A549 (cell line): Measurements from ENCODE around the gene ZNF70. TPM values are rescaled to one million over a fixed set of nuclear protein-coding genes. Genes with fewer than 3 reads are reported as not detected.
A peak's percentile ranks its signal among the peaks of the same experiment; 100 is the strongest.

Experiments used
- ATAC-seq, 2 experiments: fragments of 200-7000 bp in 1 of 2; fragments of >200 bp in 1 of 2; cut with Nextera tagmentation in 1 of 2; cut with Tn5 transposase in 1 of 2; 3 replicates each; pipeline versions ENCODE4 v1.8.0 to v1.9.1; 2018 to 2020; ENCODE audit warnings: mild to moderate bottlenecking in 1 of 2, moderate library complexity in 1 of 2
- CTCF ChIA-PET: fragments of 300-600 bp; sonication (Branson Sonifier 250); formaldehyde crosslinking; extraction: SDS; loops from one replicate; lab custom pipeline; 2021; ENCODE audit warnings: antibody characterized with exemption, inconsistent platforms; lab: Yijun Ruan, JAX
- POLR2A ChIA-PET: fragments of 350-600 bp; formaldehyde crosslinking; extraction: SDS; loops from one replicate; lab custom pipeline; 2021; ENCODE audit warnings: antibody characterized with exemption, inconsistent platforms; lab: Yijun Ruan, JAX
- DNase-seq, 2 experiments: peaks; one replicate each; pipeline versions ENCODE4 v3.0.0 to v3.0.0-alpha.2; 2011 to 2016; ENCODE audit warnings: low read depth in 1 of 2, low spot score in 1 of 2
- FAIRE-seq: peaks from 2 replicates; lab custom pipeline; 2011; peaks lifted over from hg19 to GRCh38; lab: Jason Lieb, UNC
- H3K27ac ChIP-seq, 2 experiments: fragments of >200 bp; sonication (Bioruptor Twin); formaldehyde crosslinking; 3 replicates each; pipeline ENCODE4 v1.5.1; 2016 to 2017
- H3K4me1 ChIP-seq: fragments of >200 bp; sonication (Bioruptor Twin); formaldehyde crosslinking; 3 replicates; pipeline ENCODE4 v1.6.1; 2016
- H3K4me2 ChIP-seq: fragments of >200 bp; sonication (Bioruptor Twin); formaldehyde crosslinking; 3 replicates; pipeline ENCODE4 v1.6.1; 2016
- H3K4me3 ChIP-seq: fragments of >200 bp; sonication (Bioruptor Twin); formaldehyde crosslinking; 3 replicates; pipeline ENCODE4 v1.5.1; 2016
- H3K9me3 ChIP-seq: fragments of >200 bp; sonication (Bioruptor Twin); formaldehyde crosslinking; 3 replicates; pipeline ENCODE4 v1.6.1; 2016
- BCL3 ChIP-seq: fragments of >200 bp; sonication (Bioruptor Twin); formaldehyde crosslinking; IDR thresholded peaks from 3 replicates; pipeline ENCODE4 v1.6.1; 2016
- CBX2 ChIP-seq: fragments of 200-600 bp; sonication (generic); IDR thresholded peaks from 2 replicates; pipeline ENCODE4 v1.6.1; 2016; ENCODE audit warnings: low read depth, mild to moderate bottlenecking, borderline replicate concordance
- EHF ChIP-seq: fragments of 250-450 bp; sonication (Bioruptor Pico); IDR thresholded peaks from 2 replicates; pipeline ENCODE4 v1.5.0; 2020; ENCODE audit warnings: mild to moderate bottlenecking
- ESRRA ChIP-seq: fragments of 150-350 bp; IDR thresholded peaks from 2 replicates; pipeline ENCODE4 v1.6.1; 2014; ENCODE audit warnings: mild to moderate bottlenecking, low read length, borderline replicate concordance
- HEYL ChIP-seq: fragments of 250-450 bp; sonication (Bioruptor Pico); IDR thresholded peaks from 2 replicates; pipeline ENCODE4 v1.8.0; 2021; ENCODE audit warnings: mild to moderate bottlenecking, moderate library complexity
- HOXB13 ChIP-seq: fragments of 250-450 bp; sonication (Bioruptor Pico); IDR thresholded peaks from 2 replicates; pipeline ENCODE4 v1.5.0; 2020; ENCODE audit warnings: low read depth, mild to moderate bottlenecking, moderate library complexity
- KDM1A ChIP-seq: fragments of 200-600 bp; sonication (generic); IDR thresholded peaks from 2 replicates; pipeline ENCODE4 v1.6.1; 2016; ENCODE audit warnings: low read depth, mild to moderate bottlenecking
- NFE2L2 ChIP-seq: fragments of 150-350 bp; conservative IDR thresholded peaks from 2 replicates; pipeline ENCODE4 v1.6.1; 2014; ENCODE audit warnings: low read length
- PHF8 ChIP-seq: fragments of 200-600 bp; sonication (generic); IDR thresholded peaks from 2 replicates; pipeline ENCODE4 v1.6.1; 2016; ENCODE audit warnings: low read depth, mild to moderate bottlenecking, antibody characterized with exemption, moderate library complexity, borderline replicate concordance
- RAD21 ChIP-seq, 2 experiments: fragments of >200 bp in 1 of 2; sonication (Bioruptor Twin) in 1 of 2; formaldehyde crosslinking in 1 of 2; IDR thresholded peaks in 1 of 2; conservative IDR thresholded peaks in 1 of 2; 2 replicates in 1 of 2; 3 replicates in 1 of 2; pipeline ENCODE4 v1.6.1; 2012 to 2018; ENCODE audit warnings: inconsistent platforms in 1 of 2
- RARB ChIP-seq: fragments of 250-450 bp; sonication (Bioruptor Pico); IDR thresholded peaks from 2 replicates; pipeline ENCODE4 v1.8.0; 2021; ENCODE audit warnings: mild to moderate bottlenecking, moderate library complexity
- RFX5 ChIP-seq: fragments of 450-650 bp; IDR thresholded peaks from 2 replicates; pipeline ENCODE4 v1.7.1; 2014; ENCODE audit warnings: antibody characterized with exemption, mild to moderate bottlenecking, moderate library complexity
- SMC3 ChIP-seq: fragments of >200 bp; sonication (Bioruptor Twin); formaldehyde crosslinking; IDR thresholded peaks from 3 replicates; pipeline ENCODE4 v1.6.1; 2018; ENCODE audit warnings: inconsistent platforms
- TFCP2L1 ChIP-seq: fragments of 250-450 bp; sonication (Bioruptor Pico); IDR thresholded peaks from 2 replicates; pipeline ENCODE4 v1.5.0; 2021; ENCODE audit warnings: mild to moderate bottlenecking
- ZFP36 ChIP-seq: fragments of 450-650 bp; IDR thresholded peaks from 2 replicates; pipeline ENCODE4 v1.6.1; 2014; ENCODE audit warnings: borderline replicate concordance; ENCODE audit not compliant: partially characterized antibody
- ZNF302 ChIP-seq: fragments of 250-450 bp; sonication (Bioruptor Pico); IDR thresholded peaks from 2 replicates; pipeline ENCODE4 v1.9.0; 2021; ENCODE audit warnings: inconsistent platforms, mild to moderate bottlenecking, moderate library complexity
- ZSCAN20 ChIP-seq: fragments of 250-450 bp; sonication (Bioruptor Pico); IDR thresholded peaks from 2 replicates; pipeline ENCODE4 v1.8.0; 2022; ENCODE audit warnings: mild to moderate bottlenecking, moderate library complexity
- WGBS: methylation state at CpG from one replicate; pipeline ENCODE4 v1.1.6; 2017; ENCODE audit errors: missing lambda C conversion rate; 5-methylcytosine and 5-hydroxymethylcytosine counted together
- polyA plus RNA-seq, 4 experiments: library from polyadenylated mRNA; depleted of rRNA in 3 of 4; stranded (reverse); fragments of >200 nt; fragmentation: RNase III in 1 of 4; extraction: RNeasy Plus Mini Kit Qiagen cat#74134 plus additional on column Dnase treatment in 1 of 4; gene quantifications; 2 replicates in 3 of 4; 3 replicates in 1 of 4; pipeline ENCODE4 v1.2.3, GENCODE V29; 2011 to 2017
- TF ChIP-seq, protein P1 (sequence below): fragments of 250-450 bp; sonication (Bioruptor Pico); IDR thresholded peaks from 2 replicates; pipeline ENCODE4 v1.5.0; 2020; ENCODE audit warnings: low read depth, mild to moderate bottlenecking, moderate library complexity

ZNF70 gene
- polyA plus RNA-seq, 2 of the 4 experiments (the other 2 are of a cell fraction) = 0.88 to 1.2 TPM

GRCh38 chr22:23775779-23776375 lies 25.0 kb upstream of the ZNF70 start:
- Histone ChIP-seq H3K4me3 (no peak overlapping the region), H3K9me3 (no peaks in the 10 kb centered on the region), H3K4me1 (peaks cover 18% of the 10 kb centered on the region), H3K4me2 (no peak overlapping the region), H3K27ac (no peak overlapping the region)
- ChIA-PET CTCF (interaction anchor here (1.1 to 16.9 kb wide), 5 partner anchors 10 to 598 kb away, joined by 3 to 175 read pairs (median 4); no protein-coding TSS in a partner anchor), POLR2A (interaction anchor here (1.0 kb wide), 1 partner anchor 82 kb away, joined by 3 read pairs; the partner anchor contains the start of gene SLC2A11)
- TF ChIP-seq TFCP2L1 (CRISPR knock-in tag) (no peak), CBX2 (no peak)
- FAIRE-seq = no peak
- WGBS = 59% methylated on average over 3 of the region's 3 CpGs
- peak in 1 of 2 experiments; percentile 19 for DNase-seq
- peak; percentile 52 to 63; a peak in 3 of 6 replicates for ATAC-seq

DNA sequence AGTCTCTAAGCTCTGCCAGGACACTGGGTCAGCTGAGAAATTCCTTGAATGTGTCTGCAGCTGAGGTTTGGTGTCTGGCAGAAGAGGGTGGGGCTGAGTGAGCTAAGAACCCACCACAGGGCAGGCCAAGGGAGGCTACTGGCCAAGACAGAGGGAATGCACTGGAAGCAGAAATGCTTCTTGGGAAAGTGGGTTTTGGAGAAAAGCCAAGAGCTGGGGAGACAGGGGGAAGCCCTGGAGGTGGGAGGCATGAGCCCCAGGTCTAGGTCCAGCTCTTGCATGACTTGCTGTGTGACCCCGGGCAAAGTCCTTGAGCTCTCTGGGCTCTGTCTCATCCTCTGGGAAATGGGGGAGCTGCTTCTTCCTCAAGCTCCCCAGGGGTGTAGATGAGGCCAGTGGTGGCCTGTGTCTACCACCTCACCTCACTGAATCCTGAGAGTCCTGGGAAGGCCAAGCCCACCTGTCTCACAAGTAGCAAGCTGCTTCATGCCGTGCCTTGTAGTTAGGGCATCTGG lies 24.1 kb upstream of the ZNF70 start:
- Histone ChIP-seq H3K4me3 (no peak overlapping the region), H3K4me2 (no peak overlapping the region), H3K4me1 (peaks cover 18% of the 10 kb centered on the region), H3K9me3 (no peaks in the 10 kb centered on the region), H3K27ac (no peak overlapping the region)
- ATAC-seq (peak in 1 of 2 experiments; percentile 12; a peak in 1 of 6 replicates), DNase-seq (peak in 1 of 2 experiments; percentile 19), FAIRE-seq (no peak)
- TF ChIP-seq PHF8 (no peak), HOXB13 (CRISPR knock-in tag) (no peak), CBX2 (no peak), RFX5 (no peak), ZFP36 (peak; percentile 52), KDM1A (no peak)
- TF ChIP-seq, protein P1, sequence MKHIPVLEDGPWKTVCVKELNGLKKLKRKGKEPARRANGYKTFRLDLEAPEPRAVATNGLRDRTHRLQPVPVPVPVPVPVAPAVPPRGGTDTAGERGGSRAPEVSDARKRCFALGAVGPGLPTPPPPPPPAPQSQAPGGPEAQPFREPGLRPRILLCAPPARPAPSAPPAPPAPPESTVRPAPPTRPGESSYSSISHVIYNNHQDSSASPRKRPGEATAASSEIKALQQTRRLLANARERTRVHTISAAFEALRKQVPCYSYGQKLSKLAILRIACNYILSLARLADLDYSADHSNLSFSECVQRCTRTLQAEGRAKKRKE = no peak
- POLR2A ChIA-PET = interaction anchor here (1.0 kb wide), 1 partner anchor 83 kb away, joined by 3 read pairs; the partner anchor contains the start of gene SLC2A11
- CTCF ChIA-PET = interaction anchor here (1.1 to 16.9 kb wide), 7 partner anchors 9 to 597 kb away, joined by 3 to 175 read pairs (median 4); no protein-coding TSS in a partner anchor
- 67% methylated on average over 1 of the region's 2 CpGs for WGBS

DNA sequence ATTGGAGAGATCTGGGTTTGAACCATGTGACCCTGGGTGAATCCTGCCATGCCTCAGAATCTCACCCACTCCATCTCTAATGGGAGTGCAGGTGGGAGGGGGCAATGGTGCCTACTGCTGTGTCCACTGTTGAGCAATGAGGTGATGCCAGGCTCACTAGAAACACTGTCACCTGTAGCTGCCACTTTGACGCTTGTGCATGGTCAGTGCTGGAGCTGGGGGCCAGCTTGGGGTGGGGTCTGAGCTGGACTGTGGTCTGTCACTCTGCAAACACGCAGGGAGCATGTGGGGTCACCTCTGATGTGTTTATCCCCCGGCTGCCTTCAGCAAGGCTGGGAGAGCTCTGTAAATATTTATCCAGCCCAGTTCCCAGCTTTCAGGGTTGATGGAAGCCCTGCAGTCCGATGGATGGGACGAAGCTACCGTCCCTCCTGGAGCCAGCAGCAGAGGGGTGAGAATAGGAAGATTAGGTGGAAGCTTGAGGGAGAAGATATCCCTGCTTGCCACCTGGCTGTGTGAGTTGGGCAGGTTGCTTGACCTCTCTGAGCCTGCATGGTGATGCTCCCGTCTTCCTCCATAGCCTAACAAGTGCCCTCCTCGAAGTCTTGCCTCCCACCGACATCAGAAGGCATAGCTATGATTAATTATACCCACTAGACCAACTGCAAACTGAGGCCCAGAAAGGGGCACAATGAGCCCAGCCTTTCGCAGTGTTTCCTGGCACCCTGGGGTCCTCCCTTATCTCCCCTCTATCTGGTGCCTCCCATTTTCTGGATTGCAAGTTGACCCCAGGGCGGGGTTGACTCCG lies 23.4 kb upstream of the ZNF70 start:
- Histone ChIP-seq H3K4me1 (peaks cover 18% of the 10 kb centered on the region), H3K9me3 (no peaks in the 10 kb centered on the region), H3K4me2 (no peak overlapping the region), H3K4me3 (no peak overlapping the region), H3K27ac (no peak overlapping the region)
- ATAC-seq (no peak), DNase-seq (no peak), FAIRE-seq (no peak)
- ChIA-PET CTCF (interaction anchor here (1.1 to 16.9 kb wide), 5 partner anchors 8 to 75 kb away, joined by 3 to 175 read pairs (median 4); no protein-coding TSS in a partner anchor), POLR2A (interaction anchor here (1.0 kb wide), 1 partner anchor 83 kb away, joined by 3 read pairs; the partner anchor contains the start of gene SLC2A11)
- TF ChIP-seq NFE2L2 = no peak
- 77% methylated on average over 5 of the region's 12 CpGs for WGBS

DNA sequence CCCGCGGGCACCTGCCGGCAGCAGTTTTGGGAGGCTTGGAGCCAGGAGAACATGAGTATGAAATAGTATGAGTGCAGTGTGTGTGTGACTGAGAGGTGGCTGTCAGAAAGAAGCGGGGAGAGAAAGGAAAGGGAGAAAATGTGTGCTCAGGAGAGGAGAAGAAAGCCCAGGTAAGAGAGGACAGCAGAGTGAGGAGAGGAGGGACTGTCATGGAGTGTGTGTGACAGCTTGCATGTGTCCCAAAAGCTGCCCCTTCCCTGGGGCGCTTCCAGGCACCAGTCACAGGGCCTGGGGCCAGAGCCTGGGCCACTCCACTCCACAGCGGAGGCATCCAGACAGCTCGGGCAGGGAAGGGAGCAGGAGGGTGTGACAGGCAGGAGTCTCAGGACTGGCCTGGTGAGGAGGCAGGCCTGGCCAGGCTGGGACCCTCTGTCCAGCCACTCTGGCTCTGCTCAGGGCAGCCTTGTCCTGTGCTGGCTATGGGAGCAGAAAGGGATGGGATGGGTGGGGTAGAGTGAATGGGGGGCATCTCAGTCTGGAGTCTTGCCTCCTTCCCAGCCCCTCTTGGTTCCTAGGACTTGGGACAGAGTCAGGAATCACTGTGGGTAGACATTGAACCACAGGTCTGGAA lies 22.7 kb upstream of the ZNF70 start:
- DNase-seq (no peak), ATAC-seq (peak in 1 of 2 experiments; percentile 25; a peak in 3 of 6 replicates), FAIRE-seq (no peak)
- CTCF ChIA-PET = interaction anchor here (1.2 to 16.9 kb wide), 3 partner anchors 15 to 75 kb away, joined by 3 to 175 read pairs (median 4); no protein-coding TSS in a partner anchor
- Histone ChIP-seq H3K27ac (no peak overlapping the region), H3K9me3 (no peaks in the 10 kb centered on the region), H3K4me3 (no peak overlapping the region), H3K4me2 (no peak overlapping the region), H3K4me1 (peaks cover 21% of the 10 kb centered on the region)
- WGBS = 85% methylated on average over 7 of the region's 7 CpGs
- POLR2A ChIA-PET = no interaction called here
- no peak for TF ChIP-seq ZFP36
- no peak for TF ChIP-seq ZNF302 (CRISPR knock-in tag)
- no peak for TF ChIP-seq SMC3
- TF ChIP-seq ESRRA = no peak
- TF ChIP-seq BCL3 = no peak
- TF ChIP-seq KDM1A = no peak
- TF ChIP-seq EHF = no peak
- TF ChIP-seq ZSCAN20 (CRISPR knock-in tag) = no peak
- TF ChIP-seq HEYL (CRISPR knock-in tag) = no peak
- no peak for TF ChIP-seq RAD21 (conservative IDR thresholded peaks at IDR 0.05 in 1 of 2, IDR thresholded peaks at IDR 0.05 in 1 of 2)
- no peak for TF ChIP-seq TFCP2L1 (CRISPR knock-in tag)
- TF ChIP-seq RARB (CRISPR knock-in tag) = no peak
- TF ChIP-seq, all 56 proteins: peak for 0
